SK-N-SH treated with all-trans-retinoic acid at 6 μM for 48 hours (cell line): Measurements from ENCODE around the gene C2orf42.
A peak's percentile ranks its signal among the peaks of the same experiment; 100 is the strongest.

Experiments
- ARNTL ChIP-seq: fragments of 450-650 bp; formaldehyde crosslinking; IDR thresholded peaks from 2 replicates; pipeline ENCODE4 v1.5.0; 2020; ENCODE audit warnings: low read depth, mild to moderate bottlenecking, moderate library complexity, borderline replicate concordance
- BACH2 ChIP-seq: fragments of 250-450 bp; sonication (Bioruptor Pico); IDR thresholded peaks from 2 replicates; pipeline ENCODE4 v1.9.0; 2021; ENCODE audit warnings: mild to moderate bottlenecking, borderline replicate concordance
- CSDC2 ChIP-seq: fragments of 250-450 bp; sonication (Bioruptor Pico); IDR thresholded peaks from 2 replicates; pipeline ENCODE4 v1.5.0; 2020; ENCODE audit warnings: mild to moderate bottlenecking, moderate library complexity
- GLIS3 ChIP-seq: fragments of 250-450 bp; sonication (Bioruptor Pico); IDR thresholded peaks from 2 replicates; pipeline ENCODE4 v1.5.0; 2020; ENCODE audit warnings: mild to moderate bottlenecking, moderate library complexity
- RARB ChIP-seq: fragments of 250-450 bp; sonication (Bioruptor Pico); IDR thresholded peaks from 2 replicates; pipeline ENCODE4 v1.8.0; 2021; ENCODE audit warnings: mild to moderate bottlenecking, moderate library complexity
- TCF4 ChIP-seq: fragments of 250-450 bp; sonication (Bioruptor Pico); IDR thresholded peaks from 2 replicates; pipeline ENCODE4 v1.8.0; 2021; ENCODE audit warnings: mild to moderate bottlenecking, moderate library complexity, borderline replicate concordance
- TSHZ2 ChIP-seq: fragments of 250-450 bp; sonication (Bioruptor Pico); IDR thresholded peaks from 2 replicates; pipeline ENCODE4 v1.5.0; 2020; ENCODE audit warnings: mild to moderate bottlenecking, moderate library complexity
- ZNF8 ChIP-seq: fragments of 450-650 bp; formaldehyde crosslinking; IDR thresholded peaks from 2 replicates; pipeline ENCODE4 v1.5.0; 2020; ENCODE audit warnings: mild to moderate bottlenecking, moderate library complexity
- TF ChIP-seq, protein P1 (sequence below): fragments of 250-450 bp; sonication (Bioruptor Pico); IDR thresholded peaks from 2 replicates; pipeline ENCODE4 v1.8.0; 2020; ENCODE audit warnings: mild to moderate bottlenecking, moderate library complexity, borderline replicate concordance

GRCh38 chr2:70142590-70143313 is 48.1 kb downstream of the C2orf42 start:
- TF ChIP-seq RARB (CRISPR knock-in tag): no peak
- peak; percentile 93; the same call in 1 of the 2 replicates for TF ChIP-seq ARNTL (CRISPR knock-in tag)
- TF ChIP-seq GLIS3: no peak
- TF ChIP-seq TCF4 (CRISPR knock-in tag): no peak; the same call in 1 of the 2 replicates
- no peak for TF ChIP-seq CSDC2 (CRISPR knock-in tag)
- no peak for TF ChIP-seq BACH2
- no peak for TF ChIP-seq ZNF8
- TF ChIP-seq, protein P1, sequence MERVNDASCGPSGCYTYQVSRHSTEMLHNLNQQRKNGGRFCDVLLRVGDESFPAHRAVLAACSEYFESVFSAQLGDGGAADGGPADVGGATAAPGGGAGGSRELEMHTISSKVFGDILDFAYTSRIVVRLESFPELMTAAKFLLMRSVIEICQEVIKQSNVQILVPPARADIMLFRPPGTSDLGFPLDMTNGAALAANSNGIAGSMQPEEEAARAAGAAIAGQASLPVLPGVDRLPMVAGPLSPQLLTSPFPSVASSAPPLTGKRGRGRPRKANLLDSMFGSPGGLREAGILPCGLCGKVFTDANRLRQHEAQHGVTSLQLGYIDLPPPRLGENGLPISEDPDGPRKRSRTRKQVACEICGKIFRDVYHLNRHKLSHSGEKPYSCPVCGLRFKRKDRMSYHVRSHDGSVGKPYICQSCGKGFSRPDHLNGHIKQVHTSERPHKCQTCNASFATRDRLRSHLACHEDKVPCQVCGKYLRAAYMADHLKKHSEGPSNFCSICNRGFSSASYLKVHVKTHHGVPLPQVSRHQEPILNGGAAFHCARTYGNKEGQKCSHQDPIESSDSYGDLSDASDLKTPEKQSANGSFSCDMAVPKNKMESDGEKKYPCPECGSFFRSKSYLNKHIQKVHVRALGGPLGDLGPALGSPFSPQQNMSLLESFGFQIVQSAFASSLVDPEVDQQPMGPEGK: no peak; the same call in 1 of the 2 replicates
- no peak; the same call in 1 of the 2 replicates for TF ChIP-seq TSHZ2 (CRISPR knock-in tag)
